ENCODE results near the gene HIBCH.
"Not testable (repeated sequence)": the region's sequence is repeated elsewhere in the genome, so short reads cannot be mapped to it uniquely, and the experiment has no call there.

The HIBCH gene

DNA sequence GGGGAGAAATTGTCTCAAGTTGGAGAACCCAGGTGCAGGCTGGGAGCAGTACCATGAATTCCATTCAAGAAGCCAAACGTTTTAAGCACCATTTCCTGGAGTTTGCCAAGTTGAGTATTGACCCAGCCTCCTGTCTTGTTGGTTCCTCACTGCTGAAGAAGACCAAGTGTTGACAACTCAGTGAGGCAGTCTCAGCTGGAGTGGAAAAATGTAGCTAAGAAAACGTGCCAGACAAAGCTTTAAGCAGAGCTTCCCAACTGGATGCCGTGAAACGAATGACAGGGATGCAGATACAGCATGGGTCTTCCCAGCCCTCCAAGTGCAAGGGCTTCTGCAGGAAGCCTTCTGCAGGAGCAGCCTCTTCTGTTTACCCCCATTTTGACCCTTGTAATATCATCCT lies 23.0 kb upstream of the HIBCH start:
- DNase-seq: no peak

DNA sequence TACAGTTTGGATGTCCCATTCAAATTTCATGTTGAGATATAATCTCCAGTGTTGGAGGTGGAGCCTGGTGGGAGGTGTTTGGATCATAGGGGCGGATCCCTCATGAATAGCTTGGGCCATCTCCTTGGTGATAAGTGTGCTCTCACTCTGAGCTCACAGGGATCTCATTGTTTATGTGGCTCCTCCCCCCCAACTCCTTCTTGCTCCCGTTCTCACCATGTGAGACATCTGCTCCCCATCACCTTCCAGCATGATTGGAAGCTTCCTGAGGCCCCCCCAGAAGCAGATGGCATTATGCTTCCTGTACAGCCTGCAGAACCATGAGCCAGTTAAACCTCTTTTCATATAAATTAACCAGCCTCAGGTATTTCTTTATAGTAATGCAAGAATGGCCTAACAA lies 20.7 kb upstream of the HIBCH start:
- DNase-seq: no peak

- DNase-seq: no peak
These were observed 19.8 kb upstream of the HIBCH start for GRCh38 chr2:190339394-190339793.

DNA sequence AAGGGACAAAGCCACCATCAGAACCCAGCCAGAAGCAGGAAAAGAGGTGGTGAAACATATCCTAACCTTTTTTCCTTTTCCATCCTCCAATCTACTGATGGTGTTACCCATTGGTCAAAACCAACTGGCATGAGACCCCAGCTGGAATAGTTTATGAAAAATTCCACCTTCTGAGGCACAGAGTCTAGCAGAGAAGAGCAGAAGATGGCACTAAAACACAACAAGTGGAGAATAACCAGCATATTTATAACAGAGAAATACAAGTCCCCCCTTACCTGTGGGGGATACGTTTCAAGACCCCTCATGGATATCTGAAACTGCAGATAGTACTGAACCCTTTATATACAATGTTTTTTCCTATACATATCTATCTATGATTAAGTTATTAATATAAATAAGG lies 18.8 kb upstream of the HIBCH start:
- DNase-seq: no peak

DNA sequence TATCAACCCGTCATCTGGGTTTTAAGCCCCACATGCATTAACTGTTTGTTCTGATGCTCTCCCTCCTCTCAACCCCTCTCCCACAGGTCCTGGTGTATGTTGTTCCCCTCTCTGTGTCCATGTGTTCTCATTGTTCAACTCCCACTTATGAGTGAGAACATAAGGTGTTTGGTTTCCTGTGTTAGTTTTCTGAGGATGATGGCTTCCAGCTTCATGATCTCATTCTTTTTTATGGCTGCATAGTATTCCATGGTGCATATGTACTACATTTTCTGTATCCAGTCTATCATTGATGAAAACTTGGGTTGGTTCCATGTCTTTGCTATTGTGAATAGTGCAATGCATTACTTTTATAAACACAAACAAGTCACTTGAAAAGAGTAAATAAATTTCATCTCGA lies 16.8 kb upstream of the HIBCH start:
- DNase-seq: no peak

DNA sequence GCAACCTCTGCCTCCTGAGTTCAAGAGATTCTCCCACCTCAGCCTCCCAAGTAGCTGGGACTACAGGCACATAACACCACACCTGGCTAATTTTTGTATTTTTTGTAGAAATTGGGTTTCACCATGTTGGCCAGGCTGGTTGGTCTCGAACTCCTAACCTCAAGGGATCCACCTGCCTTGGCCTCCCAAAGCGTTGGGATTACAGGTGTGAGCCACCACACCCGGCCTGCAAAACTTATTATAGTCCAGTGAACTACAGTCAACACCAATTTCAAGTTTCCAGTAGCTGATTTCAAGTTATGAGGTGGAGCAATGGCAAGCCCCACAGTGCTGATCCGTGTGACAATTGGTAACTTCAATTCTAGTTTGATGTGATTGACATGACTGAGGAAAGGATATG lies 16.0 kb upstream of the HIBCH start:
- not testable (repeated sequence) for DNase-seq

- no peak for DNase-seq
These were observed 15.6 kb upstream of the HIBCH start for GRCh38 chr2:190335225-190335559.

DNA sequence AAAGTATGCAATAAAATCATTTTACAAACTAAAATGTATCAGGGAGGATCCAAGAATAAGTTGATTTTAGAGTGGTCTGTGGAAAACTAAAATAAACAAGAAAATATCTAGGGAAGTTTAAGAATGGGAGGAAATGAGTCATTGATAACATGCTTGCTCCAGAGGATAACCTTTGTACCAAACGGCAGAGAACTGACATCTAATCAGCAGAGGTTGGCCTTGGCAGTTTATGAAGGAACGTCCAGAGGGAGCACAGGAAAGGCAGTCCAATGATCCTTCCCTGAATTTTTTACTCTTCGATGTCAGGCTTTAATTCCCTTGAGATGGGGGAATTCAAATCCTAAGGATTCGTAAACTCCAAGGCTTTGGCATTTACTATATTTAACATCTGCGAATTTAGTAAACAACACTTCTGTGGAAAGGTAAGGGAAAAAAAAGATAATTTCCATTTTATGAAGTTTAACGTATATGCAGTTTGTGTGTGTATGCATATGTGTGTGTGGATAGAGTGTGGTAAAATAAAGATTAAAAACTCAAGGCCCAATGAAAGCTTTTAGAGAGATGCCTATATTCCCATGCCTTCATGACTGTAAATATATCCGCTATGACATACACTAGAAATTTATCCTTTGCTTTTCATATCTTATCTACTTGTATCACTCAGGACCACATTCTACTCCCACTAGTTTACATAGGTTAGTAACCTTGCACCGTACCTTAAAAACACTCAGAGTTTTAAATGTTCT lies 15.0 kb upstream of the HIBCH start:
- no peak for DNase-seq

DNA sequence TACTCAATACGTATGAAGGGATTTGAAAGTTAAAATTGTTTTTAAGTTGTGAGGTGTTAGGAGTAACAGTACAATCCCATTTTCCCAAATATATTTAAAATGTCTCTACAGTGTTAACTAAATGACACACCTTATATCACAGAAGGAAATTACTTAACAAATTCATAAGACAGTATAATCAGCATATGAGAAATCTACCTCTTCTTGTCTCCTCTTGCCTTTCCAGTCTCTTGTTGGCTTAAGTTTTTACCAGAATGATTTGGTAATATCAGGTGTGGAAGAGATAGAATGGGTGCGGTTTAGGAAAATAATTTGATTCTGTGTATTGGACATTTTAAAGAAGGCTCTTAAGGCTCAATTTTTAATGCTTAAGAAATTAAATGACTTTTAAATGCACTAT lies 14.3 kb upstream of the HIBCH start:
- no peak for DNase-seq

DNA sequence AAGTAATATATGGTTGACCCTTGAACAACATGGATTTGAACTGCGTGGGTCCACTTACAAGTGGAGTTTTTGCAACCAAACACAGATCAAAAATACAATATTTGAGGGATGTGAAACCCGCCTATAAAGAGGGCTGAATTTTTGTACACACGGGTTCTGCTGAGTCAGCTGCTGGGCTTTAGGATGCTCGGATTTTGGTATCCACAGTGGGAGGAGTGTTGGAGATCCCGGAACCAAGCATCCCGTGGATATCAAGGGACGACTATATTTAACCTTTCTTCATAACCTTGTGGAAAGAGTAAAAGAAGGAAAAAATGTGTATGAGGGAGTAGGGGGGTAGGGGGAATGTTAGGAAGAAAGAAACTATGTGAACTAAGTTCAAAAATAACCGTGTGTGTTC lies 13.8 kb upstream of the HIBCH start:
- no peak for DNase-seq

- no peak for DNase-seq
These were observed 9.0 kb upstream of the HIBCH start for GRCh38 chr2:190328573-190329147.

GRCh38 chr2:190327867-190328572 lies 8.4 kb upstream of the HIBCH start:
- DNase-seq: no peak

DNA sequence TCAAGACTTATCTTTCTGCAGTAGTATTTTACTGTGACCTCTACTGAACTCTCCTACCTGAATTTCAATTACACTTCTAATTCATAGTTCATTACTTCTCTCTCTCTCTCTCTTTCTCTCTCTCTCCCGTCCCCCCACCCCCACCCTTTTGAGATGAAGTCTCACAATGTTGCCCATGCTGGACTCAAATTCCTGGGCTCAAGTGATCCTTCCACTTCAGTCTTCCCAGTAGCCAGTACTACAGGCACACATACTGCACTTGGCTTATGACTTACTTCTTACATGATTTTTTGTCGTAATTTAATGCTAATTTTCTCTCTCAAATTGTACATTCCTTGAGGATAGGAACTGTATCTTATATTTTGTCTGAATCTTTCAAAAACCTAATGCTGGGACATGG lies 6.0 kb upstream of the HIBCH start:
- DNase-seq: no peak

DNA sequence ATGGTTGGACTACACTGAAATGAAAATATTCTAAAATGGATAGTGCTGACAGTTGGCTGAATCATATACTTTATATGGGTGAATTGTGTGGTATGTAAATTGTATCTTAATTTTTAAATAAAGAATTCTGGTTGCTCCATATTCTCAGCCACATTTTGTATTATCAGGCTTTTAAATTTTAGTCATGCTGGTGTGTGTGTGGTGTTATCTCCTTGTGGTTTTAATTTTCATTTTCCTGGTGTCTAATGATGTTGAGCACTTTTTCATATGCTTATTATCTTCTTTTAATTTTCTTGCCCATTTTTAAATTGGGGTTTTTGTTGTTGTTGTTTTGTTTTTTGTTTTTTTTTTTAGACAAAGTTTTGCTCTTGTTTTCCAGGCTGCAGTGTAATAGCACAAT lies 3.8 kb upstream of the HIBCH start:
- DNase-seq: no peak

- DNase-seq: peak; percentile 4
These were observed 1.1 kb upstream of the HIBCH start for GRCh38 chr2:190320696-190321095.

DNA sequence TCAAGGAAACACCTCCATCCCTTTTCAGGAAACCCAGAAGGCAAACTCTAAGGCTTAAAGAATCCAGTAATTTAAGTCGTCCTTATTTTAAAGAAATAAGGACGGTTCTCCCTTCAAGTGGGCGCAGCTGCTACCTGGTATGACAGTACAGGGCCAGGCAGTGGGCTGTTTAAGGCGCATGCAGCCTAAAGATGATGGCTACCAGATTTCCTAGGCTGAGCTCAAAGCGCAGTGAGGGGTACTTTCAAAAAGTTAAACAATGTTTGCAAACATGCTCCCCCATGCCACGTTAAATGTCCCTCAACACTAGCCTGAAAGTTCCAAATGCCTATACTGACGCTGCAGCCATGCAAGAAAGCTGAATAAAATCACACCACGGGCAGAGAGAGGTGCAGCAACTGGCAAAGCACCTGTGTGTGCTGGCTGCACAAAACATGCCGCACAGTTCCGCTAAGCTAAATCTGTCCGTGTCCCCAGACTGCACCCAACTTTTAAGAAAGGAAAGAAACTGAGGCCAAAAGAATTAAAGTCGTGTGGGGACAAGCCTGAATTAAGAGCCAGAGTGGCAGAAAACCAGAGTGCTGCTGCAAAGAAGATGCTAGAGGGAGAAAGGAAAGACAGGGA lies 583 bp downstream of the HIBCH start:
- DNase-seq: no peak

GRCh38 chr2:190318514-190318913 lies 1.1 kb downstream of the HIBCH start:
- DNase-seq: no peak

DNA sequence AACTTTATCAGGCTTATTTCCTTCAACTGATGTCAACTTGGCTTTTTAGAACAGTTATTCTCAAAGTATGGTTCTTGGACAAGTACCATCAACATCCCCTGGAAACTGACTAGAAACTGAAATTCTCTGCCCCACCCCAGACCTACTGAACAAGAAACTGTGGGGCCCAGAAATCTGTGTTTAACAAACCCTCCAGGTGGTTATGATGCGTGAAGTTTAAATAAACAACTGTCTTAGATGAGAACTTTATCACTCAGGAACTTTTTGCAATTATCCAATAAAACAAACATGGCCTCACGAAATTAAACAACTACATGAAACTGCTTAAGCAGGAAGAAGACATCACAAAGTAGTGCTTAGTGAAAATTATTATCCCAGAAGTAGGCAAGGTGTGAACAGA lies 4.4 kb downstream of the HIBCH start:
- DNase-seq: no peak

DNA sequence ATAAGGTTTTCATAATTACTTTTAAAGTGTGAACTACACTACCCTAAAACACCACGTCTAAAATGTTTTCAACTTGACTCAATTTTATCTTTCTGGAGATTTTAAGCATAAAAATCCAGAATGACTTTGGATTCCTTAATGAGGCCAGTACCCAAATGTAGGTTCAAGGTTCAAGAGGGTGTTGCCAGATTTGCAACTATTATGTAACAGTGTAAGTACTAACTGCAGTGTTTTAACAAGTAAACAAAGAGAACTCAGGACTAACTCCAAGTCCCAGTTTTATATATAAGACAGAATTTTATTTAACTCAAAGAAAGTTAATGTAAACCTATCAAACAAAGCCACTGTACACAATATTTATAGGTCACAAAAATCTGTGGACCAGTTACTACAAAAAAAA lies 5.7 kb downstream of the HIBCH start:
- DNase-seq: no peak

GRCh38 chr2:190312635-190313025 lies 7.0 kb downstream of the HIBCH start:
- DNase-seq: not testable (repeated sequence)

DNA sequence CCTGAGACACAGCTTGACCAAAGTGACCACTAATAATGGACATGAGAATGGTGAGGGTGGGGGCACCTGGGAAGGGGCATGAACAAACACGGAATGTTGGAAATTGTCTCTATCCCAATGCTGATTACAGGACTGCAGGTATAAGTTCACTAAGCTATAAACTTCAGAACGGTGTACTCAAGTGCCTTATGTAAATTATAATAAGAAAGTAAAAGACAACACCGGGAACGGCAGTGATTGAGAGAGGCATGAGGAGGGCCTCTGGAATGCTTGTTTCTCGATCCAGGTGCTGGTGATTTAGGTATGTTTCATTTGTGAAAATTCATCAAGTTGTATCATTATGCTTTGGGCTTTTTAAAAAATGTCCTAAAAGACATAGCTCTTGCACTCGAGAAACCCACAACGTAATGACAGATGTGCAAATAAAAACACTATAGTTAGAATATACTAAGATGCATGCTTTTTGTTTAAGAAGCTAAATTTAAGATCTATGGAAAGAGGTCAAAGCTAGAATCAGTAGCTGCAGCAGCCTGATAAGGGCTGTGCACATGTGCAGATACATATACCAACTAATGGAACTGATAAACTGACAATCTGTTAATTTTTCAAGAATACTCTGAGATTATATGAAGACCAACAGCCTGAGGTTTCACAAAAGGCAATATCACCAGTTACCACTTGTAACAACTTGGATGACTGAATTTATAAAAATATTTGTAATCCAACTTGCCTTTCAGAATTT lies 7.6 kb downstream of the HIBCH start:
- DNase-seq: no peak

DNA sequence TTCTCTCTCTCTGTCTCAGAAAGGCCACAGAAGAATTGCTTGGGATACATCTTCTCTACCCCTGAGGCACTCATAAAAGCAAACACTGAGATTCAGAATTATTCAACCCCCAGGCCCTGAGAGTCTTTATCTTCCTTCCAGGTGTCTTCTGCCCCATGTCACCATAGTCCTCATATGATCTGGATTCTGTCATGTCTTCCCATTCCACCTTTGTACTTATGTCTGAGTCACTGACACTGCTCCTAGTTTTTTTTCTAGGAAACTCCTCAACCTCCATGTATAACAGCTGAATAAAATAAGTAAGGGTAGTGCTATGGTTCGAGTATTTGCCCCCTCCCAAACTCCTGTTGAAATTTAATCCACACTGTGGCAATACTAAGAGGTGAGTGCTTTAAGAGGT lies 11.6 kb downstream of the HIBCH start:
- DNase-seq: no peak

- DNase-seq: no peak
These were observed 15.2 kb downstream of the HIBCH start for GRCh38 chr2:190304404-190304803.
